ENCODE measurements around the gene DEPDC4. TPM values are rescaled to one million over a fixed set of nuclear protein-coding genes. Genes with fewer than 3 reads are reported as not detected.
"Not testable (repeated sequence)": the region's sequence is repeated elsewhere in the genome, so short reads cannot be mapped to it uniquely, and the experiment has no call there.

The DEPDC4 gene
- polyA plus RNA-seq, 1 experiment = 1.3 TPM

GRCh38 chr12:100267603-100268281 is 863 bp upstream of the DEPDC4 start:
- Histone ChIP-seq H3K9me3 (ENCODE audit: control insufficient read depth, insufficient read depth, low read length) (no peaks in the 10 kb centered on the region; the same call in 1 of the 2 replicates), H3K27me3 (ENCODE audit: control insufficient read depth, insufficient read depth, low read length) (no peaks in the 10 kb centered on the region), H3K4me3 (ENCODE audit: low read depth, low read length) (peak overlapping the region; percentile 85), H3K27ac (ENCODE audit: low read depth, low read length) (peak overlapping the region; percentile 90)
- POLR2A ChIA-PET = interaction anchor here (0.6 to 1.6 kb wide), 3 partner anchors 33 to 1560 kb away, joined by 3 to 4 read pairs (median 3); no protein-coding TSS in a partner anchor
- TF ChIP-seq, protein P1, sequence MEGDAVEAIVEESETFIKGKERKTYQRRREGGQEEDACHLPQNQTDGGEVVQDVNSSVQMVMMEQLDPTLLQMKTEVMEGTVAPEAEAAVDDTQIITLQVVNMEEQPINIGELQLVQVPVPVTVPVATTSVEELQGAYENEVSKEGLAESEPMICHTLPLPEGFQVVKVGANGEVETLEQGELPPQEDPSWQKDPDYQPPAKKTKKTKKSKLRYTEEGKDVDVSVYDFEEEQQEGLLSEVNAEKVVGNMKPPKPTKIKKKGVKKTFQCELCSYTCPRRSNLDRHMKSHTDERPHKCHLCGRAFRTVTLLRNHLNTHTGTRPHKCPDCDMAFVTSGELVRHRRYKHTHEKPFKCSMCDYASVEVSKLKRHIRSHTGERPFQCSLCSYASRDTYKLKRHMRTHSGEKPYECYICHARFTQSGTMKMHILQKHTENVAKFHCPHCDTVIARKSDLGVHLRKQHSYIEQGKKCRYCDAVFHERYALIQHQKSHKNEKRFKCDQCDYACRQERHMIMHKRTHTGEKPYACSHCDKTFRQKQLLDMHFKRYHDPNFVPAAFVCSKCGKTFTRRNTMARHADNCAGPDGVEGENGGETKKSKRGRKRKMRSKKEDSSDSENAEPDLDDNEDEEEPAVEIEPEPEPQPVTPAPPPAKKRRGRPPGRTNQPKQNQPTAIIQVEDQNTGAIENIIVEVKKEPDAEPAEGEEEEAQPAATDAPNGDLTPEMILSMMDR (IDR thresholded peaks at IDR 0.05; ENCODE audit: low read depth, low read length) = no peak
- CTCF ChIA-PET = interaction anchor here (0.6 to 3.0 kb wide), 6 partner anchors 12 to 212 kb away, joined by 3 to 16 read pairs (median 4); no protein-coding TSS in a partner anchor
- no peak for DNase-seq (ENCODE audit: low read depth, low spot score)

DNA sequence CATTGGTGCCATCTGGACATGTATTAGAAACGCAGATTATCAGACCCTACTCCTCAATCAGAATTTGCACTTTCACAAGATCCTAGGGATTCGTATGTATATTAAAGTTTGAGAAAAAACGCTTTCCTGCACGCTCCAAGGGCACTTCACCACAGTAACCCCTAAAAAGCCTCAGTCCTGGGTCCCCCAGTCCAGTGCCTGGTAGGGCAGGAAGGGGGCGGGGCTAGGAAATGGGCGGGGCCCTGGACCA is 369 bp downstream of the DEPDC4 start:
- no peak overlapping the region for H3K27ac ChIP-seq (ENCODE audit: low read depth, low read length)
- H3K9me3 ChIP-seq (ENCODE audit: control insufficient read depth, insufficient read depth, low read length) = no peaks in the 10 kb centered on the region; the same call in 1 of the 2 replicates
- no peak for DNase-seq (ENCODE audit: low read depth, low spot score)
- H3K4me3 ChIP-seq (ENCODE audit: low read depth, low read length) = peak overlapping the region; percentile 94
- CTCF ChIA-PET = interaction anchor here (0.7 to 1.5 kb wide), 6 partner anchors 10 to 138 kb away, joined by 3 to 11 read pairs (median 4); no protein-coding TSS in a partner anchor
- TF ChIP-seq, protein P1 (IDR thresholded peaks at IDR 0.05; ENCODE audit: low read depth, low read length) = no peak
- POLR2A ChIA-PET = interaction anchor here (0.6 to 1.6 kb wide), 6 partner anchors 24 to 1880 kb away, joined by 3 to 6 read pairs (median 4); no protein-coding TSS in a partner anchor
- no peaks in the 10 kb centered on the region for H3K27me3 ChIP-seq (ENCODE audit: control insufficient read depth, insufficient read depth, low read length)

GRCh38 chr12:100265732-100266584 is 921 bp downstream of the DEPDC4 start:
- POLR2A ChIA-PET = interaction anchor here (1.6 kb wide), 1 partner anchor 31 kb away, joined by 3 read pairs; no protein-coding TSS in a partner anchor
- Histone ChIP-seq H3K4me3 (ENCODE audit: low read depth, low read length) (peak overlapping the region; percentile 94), H3K27me3 (ENCODE audit: control insufficient read depth, insufficient read depth, low read length) (no peaks in the 10 kb centered on the region), H3K9me3 (ENCODE audit: control insufficient read depth, insufficient read depth, low read length) (no peaks in the 10 kb centered on the region; the same call in 1 of the 2 replicates), H3K27ac (ENCODE audit: low read depth, low read length) (no peak overlapping the region)
- no peak for DNase-seq (ENCODE audit: low read depth, low spot score)
- CTCF ChIA-PET = interaction anchor here (0.8 to 1.5 kb wide), 5 partner anchors 11 to 139 kb away, joined by 3 to 11 read pairs (median 3); no protein-coding TSS in a partner anchor
- TF ChIP-seq, protein P1 (IDR thresholded peaks at IDR 0.05; ENCODE audit: low read depth, low read length) = no peak

DNA sequence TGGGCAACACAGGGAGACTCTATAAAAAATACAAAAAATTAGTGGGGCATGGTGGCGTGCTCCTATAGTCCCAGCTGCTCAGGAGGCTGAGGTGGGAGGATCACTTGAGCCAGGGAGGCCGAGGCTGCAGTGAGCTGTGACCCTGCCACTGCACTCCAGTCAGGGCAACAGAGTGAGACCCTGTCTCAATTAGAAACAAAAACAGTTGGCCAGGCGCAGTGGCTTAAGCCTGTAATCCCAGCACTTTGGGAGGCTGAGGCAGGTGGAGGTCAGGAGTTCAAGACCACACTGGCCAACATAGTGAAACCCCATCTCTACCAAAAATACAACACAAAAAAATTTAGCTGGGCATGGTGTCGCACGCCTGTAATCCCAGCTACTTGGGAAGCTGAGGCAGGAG is 1.8 kb downstream of the DEPDC4 start:
- CTCF ChIA-PET = interaction anchor here (1.1 to 1.5 kb wide), 2 partner anchors 30 to 137 kb away, joined by 3 to 11 read pairs; no protein-coding TSS in a partner anchor
- H3K9me3 ChIP-seq (ENCODE audit: control insufficient read depth, insufficient read depth, low read length); H3K27ac ChIP-seq (ENCODE audit: low read depth, low read length); H3K27me3 ChIP-seq (ENCODE audit: control insufficient read depth, insufficient read depth, low read length); H3K4me3 ChIP-seq (ENCODE audit: low read depth, low read length); DNase-seq (ENCODE audit: low read depth, low spot score); POLR2A ChIA-PET: not testable (repeated sequence)

DNA sequence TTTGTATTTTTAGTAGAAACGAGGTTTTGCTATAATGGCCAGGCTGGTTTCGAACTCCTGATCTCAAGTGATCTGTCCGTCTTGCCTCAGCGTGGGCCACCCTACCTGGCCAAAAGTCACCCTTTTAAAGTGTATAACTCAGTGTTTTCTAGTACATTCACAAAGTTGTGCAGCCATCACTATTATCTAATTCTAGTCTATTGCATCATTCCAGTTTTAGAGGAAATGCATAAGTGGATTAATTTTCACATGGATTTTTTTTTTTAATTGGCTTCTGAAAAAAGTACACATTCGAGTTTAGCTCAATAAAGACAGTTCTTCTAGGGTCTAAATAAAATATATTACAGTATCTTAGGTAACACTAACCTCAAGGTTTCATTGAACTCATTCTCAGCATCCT is 3.7 kb downstream of the DEPDC4 start:
- DNase-seq (ENCODE audit: low read depth, low spot score) = no peak
- Histone ChIP-seq H3K4me3 (ENCODE audit: low read depth, low read length) (no peak overlapping the region), H3K27ac (ENCODE audit: low read depth, low read length) (no peak overlapping the region), H3K9me3 (ENCODE audit: control insufficient read depth, insufficient read depth, low read length) (no peaks in the 10 kb centered on the region; the same call in 1 of the 2 replicates), H3K27me3 (ENCODE audit: control insufficient read depth, insufficient read depth, low read length) (no peaks in the 10 kb centered on the region)
- ChIA-PET POLR2A (no interaction called here), CTCF (no interaction called here)
- TF ChIP-seq, protein P1 (IDR thresholded peaks at IDR 0.05; ENCODE audit: low read depth, low read length) = no peak

Data from AG04450 (cell line).